Activated T-cell treated with anti-CD3 and anti-CD28 coated beads for 48 hours (primary cell): ENCODE results near the gene HES4.
"Not testable (repeated sequence)": the region's sequence is repeated elsewhere in the genome, so short reads cannot be mapped to it uniquely, and the experiment has no call there.

Source experiments
- DNase-seq: peaks from one replicate; pipeline ENCODE4 v3.0.0-alpha.2; 2020; ENCODE audit warnings: low read depth

Gene HES4

GRCh38 chr1:998745-998994, 1.2 kb downstream of the HES4 start:
- DNase-seq, result no peak

- no peak for DNase-seq
These were observed 1.7 kb downstream of the HES4 start for GRCh38 chr1:997993-998744.

GRCh38 chr1:997713-997992, 2.2 kb downstream of the HES4 start:
- no peak for DNase-seq

- DNase-seq, result no peak
These were observed 2.8 kb downstream of the HES4 start for GRCh38 chr1:996851-997712.

- DNase-seq, result no peak
These were observed 3.9 kb downstream of the HES4 start for GRCh38 chr1:995665-996633.

- not testable (repeated sequence) for DNase-seq
These were observed 5.4 kb downstream of the HES4 start for GRCh38 chr1:994546-994945.

- DNase-seq, result no peak
These were observed 6.4 kb downstream of the HES4 start for GRCh38 chr1:993379-993995.

- no peak for DNase-seq
These were observed 7.5 kb downstream of the HES4 start for GRCh38 chr1:992362-992761.

GRCh38 chr1:991895-992294, 8.0 kb downstream of the HES4 start:
- DNase-seq, result no peak

GRCh38 chr1:991275-991674, 8.6 kb downstream of the HES4 start:
- DNase-seq, result not testable (repeated sequence)

GRCh38 chr1:988061-988460, 11.8 kb downstream of the HES4 start:
- not testable (repeated sequence) for DNase-seq

- no peak for DNase-seq
These were observed 14.8 kb downstream of the HES4 start for GRCh38 chr1:985126-985525.

- no peak for DNase-seq
These were observed 15.5 kb downstream of the HES4 start for GRCh38 chr1:984476-984814.

GRCh38 chr1:983798-984475, 16.0 kb downstream of the HES4 start:
- DNase-seq, result peak; percentile 52

- DNase-seq, result no peak
These were observed 17.0 kb downstream of the HES4 start for GRCh38 chr1:982765-983436.

GRCh38 chr1:981955-982558, 17.8 kb downstream of the HES4 start, which contains the start of gene PERM1:
PERM1 (minus strand) TSS chr1:982093; CDS start chr1:981029, 1,064 bp downstream.
- no peak for DNase-seq

GRCh38 chr1:981491-981954, 18.4 kb downstream of the HES4 start:
- DNase-seq, result no peak

- DNase-seq, result no peak
These were observed 19.1 kb downstream of the HES4 start for GRCh38 chr1:980602-981395.

GRCh38 chr1:980137-980571, 19.7 kb downstream of the HES4 start:
- DNase-seq, result no peak

- no peak for DNase-seq
These were observed 20.2 kb downstream of the HES4 start for GRCh38 chr1:979744-980072.
